DLD1 (cell line): ENCODE data around the gene SDSL.

Experiments
- in situ Hi-C: cut with HindIII; loops from 2 replicates; pipeline ENCODE4 v1.10.0; 2017; ENCODE audit warnings: low sequenced_read_pairs

The SDSL gene

GRCh38 chr12:113467502-113468364 lies 45.6 kb downstream of the SDSL start:
- in situ Hi-C loops: no loop called here

GRCh38 chr12:113468365-113469223 lies 46.4 kb downstream of the SDSL start:
- in situ Hi-C loops: no loop called here

GRCh38 chr12:113469224-113469948 lies 47.2 kb downstream of the SDSL start:
- in situ Hi-C loops: no loop called here

GRCh38 chr12:113469949-113470743 lies 48.0 kb downstream of the SDSL start:
- in situ Hi-C loops: no loop called here

DNA sequence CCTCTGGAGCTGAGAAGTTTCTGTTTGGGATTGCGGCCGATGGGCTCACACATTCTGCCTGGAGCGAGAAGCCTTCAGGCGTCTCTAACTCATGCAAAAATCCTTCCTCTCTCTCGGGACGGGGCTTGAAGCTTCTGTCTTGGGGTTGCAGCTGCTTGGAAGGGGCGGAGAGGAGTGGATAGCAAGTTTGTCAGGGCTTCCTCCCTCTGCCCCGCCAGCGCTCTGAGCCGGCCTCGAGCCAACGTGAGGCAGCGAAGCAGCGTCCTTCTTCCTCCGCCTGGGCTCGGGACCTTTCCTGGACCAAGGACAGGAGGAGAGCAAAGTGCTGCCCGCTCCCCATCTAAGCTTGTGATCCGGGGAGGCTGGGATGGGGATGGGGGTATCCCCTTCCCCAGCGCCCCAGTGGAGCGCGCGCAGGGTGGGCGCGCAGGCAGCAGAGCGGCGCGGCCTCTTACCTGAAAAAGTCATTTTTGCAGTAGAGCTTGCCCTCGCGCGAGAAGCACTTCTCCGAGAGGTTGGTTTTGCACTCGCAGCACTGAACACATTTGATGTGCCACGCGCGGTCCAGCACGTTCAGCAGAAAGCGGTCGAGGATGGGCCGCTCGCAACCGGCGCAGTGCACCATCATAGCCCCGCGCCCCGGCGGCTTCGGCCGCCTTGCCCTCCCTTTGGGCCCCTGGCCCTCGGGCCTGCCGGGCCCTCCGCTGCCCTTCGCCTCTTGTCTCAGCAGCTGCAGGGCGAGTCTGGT lies 48.9 kb downstream of the SDSL start:
- in situ Hi-C loops: no loop called here

DNA sequence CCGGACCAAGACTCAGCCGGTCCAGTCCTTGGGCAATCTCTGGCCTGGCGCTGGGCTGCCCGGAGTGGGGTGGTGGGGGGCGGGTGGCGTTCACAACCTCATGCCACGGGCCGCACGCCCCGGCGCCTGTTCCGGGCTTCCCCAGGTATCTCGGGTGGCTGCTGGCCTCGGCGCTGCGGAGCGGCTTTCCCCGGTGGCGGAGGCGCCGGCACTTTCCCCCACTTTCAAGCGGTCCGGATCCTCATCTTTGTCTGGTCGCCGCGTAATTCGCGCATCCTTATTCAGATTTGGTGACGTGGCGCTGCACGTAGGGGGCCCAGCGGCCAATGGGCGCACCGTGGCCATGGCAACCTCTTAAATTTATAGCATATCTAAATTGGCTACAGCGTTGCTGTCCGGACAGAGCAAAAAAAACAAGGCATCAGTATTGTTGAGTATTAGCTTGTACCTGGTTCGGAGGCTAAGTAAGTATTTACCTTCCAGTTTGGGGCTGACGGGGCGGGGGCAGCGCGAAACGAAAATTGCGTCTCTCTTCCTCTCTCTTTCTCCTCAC lies 49.5 kb downstream of the SDSL start, which contains the start of gene LHX5:
LHX5 (minus strand) TSS at position 253 of the 553 bp plus-strand sequence. CDS start 373 bp downstream, outside the sequence.
- in situ Hi-C loops: no loop called here

- in situ Hi-C loops: no loop called here
Measured at GRCh38 chr12:113472191-113473121, 50.3 kb downstream of the SDSL start.

DNA sequence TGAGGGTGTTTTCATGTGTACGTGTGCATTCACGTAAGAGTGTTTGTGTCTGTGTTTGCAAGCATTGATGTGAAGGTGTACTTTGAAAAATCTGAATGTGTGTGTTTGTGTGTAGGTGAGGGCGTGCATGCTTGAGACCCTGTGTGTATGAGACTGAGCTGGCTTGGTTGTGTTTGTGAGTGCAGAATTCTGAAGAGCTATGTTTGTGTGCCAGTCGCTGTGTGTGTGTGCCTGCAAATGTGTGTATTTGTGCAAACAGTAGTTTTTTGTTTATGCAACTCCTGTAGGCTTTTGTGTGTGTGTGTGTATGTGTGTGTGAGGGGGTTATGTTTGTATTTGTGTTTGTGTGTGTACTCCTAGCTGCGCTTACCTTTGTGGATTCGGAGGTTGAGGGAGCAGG lies 51.2 kb downstream of the SDSL start:
- in situ Hi-C loops: no loop called here

GRCh38 chr12:113473942-113474341 lies 51.8 kb downstream of the SDSL start:
- in situ Hi-C loops: no loop called here

DNA sequence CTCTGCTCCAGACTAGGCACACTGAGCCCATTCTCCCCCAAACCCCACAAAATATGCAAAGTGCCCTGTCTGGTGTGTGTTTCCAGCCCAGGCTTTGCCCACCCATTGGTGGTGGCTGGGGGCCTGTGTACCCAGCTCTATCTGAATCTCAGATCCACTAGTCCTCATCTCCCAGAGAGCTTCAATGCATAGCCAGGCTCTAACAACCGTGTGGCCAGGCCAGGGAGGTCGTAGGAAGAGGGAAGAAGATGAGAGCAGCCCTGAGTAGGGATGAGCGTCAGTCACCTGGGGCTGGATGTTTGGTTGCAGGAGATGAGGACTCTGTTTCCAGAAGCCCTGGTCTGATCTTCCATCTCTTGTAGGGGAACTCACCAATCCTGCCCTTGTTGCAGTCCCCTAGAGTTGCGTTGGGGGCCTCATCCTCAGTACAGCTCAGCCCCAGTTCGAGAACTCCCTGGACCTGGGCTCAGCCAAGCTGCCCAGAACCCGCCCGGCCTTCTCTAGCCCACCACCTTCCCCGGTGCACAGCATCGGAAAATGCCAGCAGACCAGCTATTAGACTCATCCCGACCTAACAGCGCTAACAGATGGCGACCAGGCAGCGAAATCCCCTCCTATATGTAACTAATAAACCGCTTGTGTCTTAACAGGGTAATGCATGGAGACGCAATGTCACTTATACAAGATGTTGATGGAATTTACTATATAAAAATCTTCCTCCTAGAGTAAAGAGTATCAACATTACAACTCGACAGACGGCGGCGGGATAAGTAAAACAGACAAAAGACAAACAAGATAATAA lies 52.7 kb downstream of the SDSL start:
- in situ Hi-C loops: no loop called here

GRCh38 chr12:113475451-113476175 lies 53.4 kb downstream of the SDSL start:
- in situ Hi-C loops: no loop called here

DNA sequence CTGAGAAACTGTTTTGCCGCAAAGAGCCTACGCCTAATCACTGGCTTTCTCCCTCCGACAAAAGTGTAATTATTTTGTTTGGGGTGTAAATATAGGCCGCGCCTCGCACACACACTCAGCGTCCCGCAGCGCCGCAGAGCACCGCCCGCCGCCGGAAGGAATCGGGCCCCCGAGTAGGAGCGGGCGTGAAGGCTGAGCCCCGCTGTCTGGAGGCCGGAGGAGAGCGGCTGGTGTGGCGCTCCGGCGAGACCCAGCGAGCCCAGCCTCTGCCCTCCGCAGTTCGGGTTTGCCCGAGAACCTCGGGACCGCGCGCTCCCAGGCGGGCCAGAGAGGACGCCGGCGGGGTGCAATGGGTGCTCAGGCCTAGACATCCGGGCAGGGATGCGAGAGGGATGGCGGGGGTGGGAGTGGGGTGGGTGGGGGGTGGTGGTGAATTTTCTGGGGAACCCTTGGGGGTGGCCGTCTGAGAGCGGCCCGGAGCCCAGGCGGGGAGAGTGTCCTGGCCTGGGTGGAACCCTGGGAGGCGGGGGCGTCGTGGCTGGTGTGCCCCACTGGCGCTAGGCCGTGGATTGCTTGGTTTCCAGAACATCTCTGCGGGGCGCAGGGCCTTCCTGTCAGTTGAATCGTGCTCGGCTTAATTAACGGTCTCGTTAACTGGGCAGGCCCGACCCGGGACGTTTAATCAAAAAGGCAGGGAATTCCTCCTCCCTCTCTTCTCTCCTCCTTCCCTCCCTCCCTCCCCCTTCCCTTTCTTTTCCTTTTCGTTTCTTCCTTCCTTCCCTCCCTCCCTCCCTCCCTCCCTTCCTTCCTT lies 54.2 kb downstream of the SDSL start:
- in situ Hi-C loops: no loop called here

- in situ Hi-C loops: no loop called here
Measured at GRCh38 chr12:113477171-113477841, 55.1 kb downstream of the SDSL start.

DNA sequence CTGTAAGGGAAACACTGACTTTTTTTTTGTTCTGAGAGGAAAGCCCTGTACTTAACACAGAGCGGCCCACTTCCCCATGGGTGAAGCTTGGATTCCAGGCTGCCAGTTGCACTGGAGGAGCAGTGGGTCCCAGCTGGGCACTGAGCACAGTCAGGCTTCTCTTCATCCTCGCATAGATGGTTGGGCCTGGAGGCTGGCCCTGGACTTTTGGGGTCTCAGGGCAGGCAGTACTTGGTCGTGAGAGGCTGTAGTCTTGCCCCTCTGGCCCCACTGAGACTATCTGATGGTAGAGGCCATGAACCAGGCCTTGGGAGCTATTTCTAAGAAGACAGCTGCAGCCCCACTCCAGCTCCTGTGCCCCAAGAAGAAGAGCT lies 55.6 kb downstream of the SDSL start:
- in situ Hi-C loops: no loop called here

DNA sequence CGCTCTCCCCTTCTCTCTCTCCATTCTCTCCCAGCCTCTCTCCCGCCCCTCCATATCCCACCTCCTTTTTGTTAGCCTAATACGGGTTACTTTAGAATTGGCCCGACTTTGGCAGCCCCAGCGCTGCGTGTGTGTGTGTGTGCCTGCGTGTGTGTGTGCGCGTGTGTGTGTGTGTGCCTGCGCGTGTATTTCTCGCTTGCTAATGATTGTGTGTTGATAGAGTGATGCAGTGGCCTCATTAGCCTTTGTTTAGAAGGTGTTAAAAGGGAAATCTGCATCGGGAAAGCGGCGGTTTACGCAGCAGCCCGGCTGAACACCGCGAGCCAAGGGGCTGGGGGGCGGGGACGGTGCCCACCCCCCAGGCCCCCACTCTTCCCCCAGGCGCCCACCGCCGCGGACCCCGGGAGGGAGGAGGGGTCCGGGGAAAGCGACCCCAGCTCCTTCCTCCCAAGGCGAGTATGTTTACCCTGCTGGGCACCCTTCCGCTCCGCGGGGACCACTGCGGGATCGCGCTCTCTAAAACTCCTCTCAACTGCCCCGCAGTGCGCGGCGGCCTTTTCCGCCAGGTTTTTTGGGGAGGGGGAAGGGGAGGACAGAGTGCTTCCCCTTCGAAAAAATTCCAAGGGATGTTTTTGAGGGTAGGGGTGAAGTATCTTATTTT lies 56.3 kb downstream of the SDSL start:
- in situ Hi-C loops: no loop called here
